Esophagus (tissue), 2 donors: ENCODE results near the gene ORAI2. TPM values are rescaled to one million over a fixed set of nuclear protein-coding genes. Genes with fewer than 3 reads are reported as not detected.

Experiments
- H3K27ac ChIP-seq, 2 donors: one replicate each; pipeline ENCODE4 v1.5.1; 2013; ENCODE audit warnings: low read depth in 2 of 2, mild to moderate bottlenecking in 2 of 2, inconsistent platforms in 1 of 2, low read length in 1 of 2, moderate library complexity in 1 of 2
- H3K27me3 ChIP-seq, 2 donors: one replicate each; pipeline ENCODE4 v1.6.1; 2013; ENCODE audit warnings: low read length in 2 of 2, control low read depth in 1 of 2, mild to moderate bottlenecking in 1 of 2; ENCODE audit not compliant: insufficient read depth in 2 of 2, control insufficient read depth in 1 of 2
- H3K36me3 ChIP-seq, 2 donors: one replicate each; pipeline ENCODE4 v1.6.1; 2013; ENCODE audit warnings: low read length in 1 of 2; ENCODE audit not compliant: control insufficient read depth in 2 of 2, insufficient read depth in 2 of 2
- H3K4me1 ChIP-seq, 2 donors: one replicate each; pipeline ENCODE4 v1.6.1; 2013; ENCODE audit warnings: low read length in 1 of 2; ENCODE audit not compliant: control insufficient read depth in 2 of 2, insufficient read depth in 2 of 2
- H3K4me3 ChIP-seq, 2 donors: one replicate each; pipeline ENCODE4 v1.5.1; 2013; ENCODE audit warnings: low read length in 2 of 2, mild to moderate bottlenecking in 2 of 2, low read depth in 1 of 2, moderate library complexity in 1 of 2
- H3K9me3 ChIP-seq, 2 donors: one replicate each; pipeline ENCODE4 v1.6.1; 2013; ENCODE audit warnings: mild to moderate bottlenecking in 2 of 2, low read depth in 1 of 2, low read length in 1 of 2, moderate library complexity in 1 of 2; ENCODE audit not compliant: control insufficient read depth in 2 of 2, insufficient read depth in 1 of 2
- whole genome bisulfite sequencing, 2 donors: extraction: QIAGEN DNeasy Blood & Tissue Kit; methylation state at CpG; one replicate each; pipeline ENCODE4 v1.1.7; 2013; 5-methylcytosine and 5-hydroxymethylcytosine counted together
- polyA plus RNA-seq, 2 donors: library from polyadenylated mRNA; stranded (reverse); fragments of 200-250 nt; gene quantifications; one replicate each; pipeline ENCODE4 v1.2.3, GENCODE V29; 2013
- donor health status: healthy with polysubstance abuse.
- donor health status: Bipolar disorder and iron deficiency.

Gene ORAI2
- polyA plus RNA-seq, 2 donors = 0.71 to 1.4 TPM

DNA sequence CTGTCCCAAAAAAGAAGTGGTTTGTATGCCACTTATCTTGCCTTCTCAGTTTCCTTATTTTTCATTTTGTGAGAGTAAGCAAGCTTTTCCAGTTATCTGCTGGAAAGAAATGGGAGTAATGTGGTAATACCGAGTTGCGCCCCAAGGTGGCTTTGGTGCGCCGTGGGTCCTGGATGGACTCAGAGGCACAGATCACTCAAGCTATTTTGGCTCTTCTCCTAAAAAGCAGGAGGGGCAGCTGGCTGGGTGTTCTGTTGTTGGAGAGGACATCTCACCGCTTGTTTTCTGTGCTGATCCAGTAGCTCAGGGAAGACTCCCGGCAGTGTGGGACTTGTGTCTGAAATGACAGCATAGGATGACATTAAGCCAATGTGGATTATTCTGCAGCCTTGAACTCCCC is 20.8 kb upstream of the ORAI2 start:
- H3K36me3 ChIP-seq = peaks cover 0 to 22% of the 10 kb centered on the region in 2 donors
- H3K4me1 ChIP-seq = no peaks in the 10 kb centered on the region
- no peaks in the 10 kb centered on the region for H3K27me3 ChIP-seq
- H3K27ac ChIP-seq = no peak overlapping the region
- 38 to 55% methylated on average over 6 of the region's 6 CpGs for WGBS, 2 donors
- H3K9me3 ChIP-seq = peaks cover 0 to 3% of the 10 kb centered on the region in 2 donors
- H3K4me3 ChIP-seq = no peak overlapping the region

DNA sequence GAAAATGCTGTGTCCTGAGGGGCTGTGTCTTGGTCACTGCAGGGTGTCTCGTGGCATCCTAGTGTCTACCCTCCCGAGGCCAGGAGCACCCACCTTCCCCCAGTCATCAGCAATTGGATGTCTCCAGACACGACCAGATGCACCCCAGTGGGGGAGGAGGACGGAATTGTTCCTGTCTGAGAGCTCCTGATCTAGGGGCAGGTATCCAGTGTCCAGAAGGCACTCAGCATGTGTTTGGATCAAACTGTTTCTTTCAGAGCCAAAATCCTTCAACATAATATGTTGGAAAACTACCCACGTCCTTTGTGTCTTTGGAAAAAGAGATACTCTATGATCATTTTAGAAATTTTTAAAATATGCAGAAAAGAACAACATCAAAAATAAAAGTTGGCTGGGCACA is 20.3 kb upstream of the ORAI2 start:
- Histone ChIP-seq H3K36me3 (peaks cover 0 to 17% of the 10 kb centered on the region in 2 donors), H3K9me3 (peaks cover 0 to 3% of the 10 kb centered on the region in 2 donors)

DNA sequence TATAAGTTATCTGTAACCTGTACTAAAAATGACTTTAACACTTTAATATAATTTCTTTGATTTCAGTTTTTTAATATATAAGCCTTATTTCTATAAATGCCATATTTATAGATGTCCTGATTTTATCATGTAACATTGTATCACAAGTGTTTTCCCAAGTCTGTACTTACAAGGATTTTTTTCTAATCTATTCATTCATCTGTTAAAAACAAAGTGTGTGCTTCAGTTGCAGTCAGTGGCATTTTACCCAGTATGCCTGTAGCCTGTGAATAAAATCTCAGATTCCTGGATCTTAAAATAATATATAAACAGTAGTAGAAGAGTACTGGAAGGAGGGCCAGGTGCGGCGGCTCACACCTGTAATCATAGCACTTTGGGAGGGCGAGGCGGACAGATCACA is 19.8 kb upstream of the ORAI2 start:
- Histone ChIP-seq H3K4me1 (no peaks in the 10 kb centered on the region), H3K9me3 (peaks cover 0 to 3% of the 10 kb centered on the region in 2 donors), H3K36me3 (peaks cover 0 to 11% of the 10 kb centered on the region in 2 donors), H3K4me3 (no peak overlapping the region), H3K27me3 (no peaks in the 10 kb centered on the region), H3K27ac (no peak overlapping the region)
- 97 to 98% methylated on average over 4 of the region's 4 CpGs for WGBS, 2 donors

More for the DNA sequence above, 20.3 kb upstream of the ORAI2 start:
- no peaks in the 10 kb centered on the region for H3K4me1 ChIP-seq
- H3K27ac ChIP-seq = no peak overlapping the region
- 74 to 84% methylated on average over 5 of the region's 5 CpGs for WGBS, 2 donors
- no peaks in the 10 kb centered on the region for H3K27me3 ChIP-seq
- no peak overlapping the region for H3K4me3 ChIP-seq

DNA sequence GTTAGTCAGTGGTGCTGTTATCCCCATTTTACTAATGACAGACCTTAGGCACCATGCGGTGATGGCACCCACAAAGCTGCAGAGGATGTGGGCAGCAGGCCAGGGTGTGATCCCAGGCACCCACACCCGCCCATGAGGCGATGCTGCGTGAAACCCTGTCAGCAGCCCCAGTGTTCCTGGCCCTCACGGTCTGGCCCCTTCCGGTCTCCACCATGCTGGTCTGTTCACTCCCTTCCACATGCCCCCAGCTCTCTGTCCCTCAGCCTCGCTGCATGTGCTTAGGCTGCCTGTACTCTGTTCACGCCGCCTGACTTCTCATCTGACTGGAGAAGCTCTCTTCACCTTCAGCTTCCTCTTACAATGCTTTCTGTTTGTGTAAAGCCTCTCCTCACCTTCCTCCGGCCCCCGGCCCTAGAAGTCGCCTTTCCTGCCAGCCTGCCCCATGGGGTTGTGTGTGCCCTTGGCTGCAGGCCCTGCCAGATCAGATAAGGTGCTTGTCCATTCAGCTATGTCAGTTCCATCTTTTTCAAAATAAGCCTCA is 17.6 kb upstream of the ORAI2 start:
- no peaks in the 10 kb centered on the region for H3K9me3 ChIP-seq
- H3K4me1 ChIP-seq = no peaks in the 10 kb centered on the region
- H3K27ac ChIP-seq = no peak overlapping the region
- no peak overlapping the region for H3K4me3 ChIP-seq
- 75 to 76% methylated on average over 12 of the region's 12 CpGs for WGBS, 2 donors
- no peaks in the 10 kb centered on the region for H3K27me3 ChIP-seq
- H3K36me3 ChIP-seq = peaks cover 0 to 11% of the 10 kb centered on the region in 2 donors

DNA sequence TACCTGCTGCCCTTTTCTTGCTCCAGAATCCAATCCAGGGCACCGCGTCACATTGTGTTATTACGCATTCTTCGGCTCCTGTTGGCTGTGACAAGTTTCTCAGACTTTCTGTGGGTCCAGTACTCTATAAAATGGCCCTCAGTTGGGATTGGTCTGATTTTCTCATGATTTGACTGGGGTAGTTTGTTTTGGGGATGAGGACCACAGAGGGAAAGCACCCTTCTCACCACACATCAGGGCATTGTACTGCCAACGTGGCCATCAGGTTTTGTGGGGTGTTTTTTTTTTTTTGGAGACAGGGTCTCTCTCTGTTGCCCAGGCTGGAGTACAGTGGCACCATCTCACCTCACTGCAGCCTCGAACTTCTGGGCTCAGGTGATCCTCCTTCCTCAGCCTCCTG is 17.0 kb upstream of the ORAI2 start:
- 86 to 94% methylated on average over 6 of the region's 6 CpGs for WGBS, 2 donors

DNA sequence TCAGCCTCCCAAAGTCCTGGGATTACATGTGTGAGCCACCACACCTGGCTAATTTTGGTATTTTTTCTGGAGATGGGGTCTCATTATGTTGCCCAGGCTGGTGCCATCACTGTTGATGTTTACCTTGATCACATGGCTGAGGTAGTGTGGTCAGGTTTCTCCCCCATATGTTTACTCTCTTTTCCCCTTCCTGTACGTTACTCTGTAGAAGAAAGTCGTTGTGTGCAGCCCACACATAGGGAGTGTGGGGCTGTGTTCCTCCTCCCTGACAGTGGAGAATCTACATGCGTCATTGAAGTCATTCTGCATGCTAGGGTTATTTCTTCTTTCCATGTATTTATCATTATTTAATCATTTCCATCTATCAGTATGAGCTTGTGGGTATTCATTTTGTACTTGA is 16.3 kb upstream of the ORAI2 start:
- Histone ChIP-seq H3K9me3 (no peaks in the 10 kb centered on the region), H3K4me3 (no peak overlapping the region), H3K4me1 (no peaks in the 10 kb centered on the region), H3K27ac (no peak overlapping the region), H3K27me3 (no peaks in the 10 kb centered on the region), H3K36me3 (peaks cover 0 to 11% of the 10 kb centered on the region in 2 donors)
- WGBS, 2 donors = 65 to 86% methylated on average over 3 of the region's 3 CpGs

More for the DNA sequence above, 17.0 kb upstream of the ORAI2 start:
- no peak overlapping the region for H3K27ac ChIP-seq
- H3K9me3 ChIP-seq = no peaks in the 10 kb centered on the region
- H3K4me1 ChIP-seq = no peaks in the 10 kb centered on the region
- no peak overlapping the region for H3K4me3 ChIP-seq
- H3K36me3 ChIP-seq = peaks cover 0 to 11% of the 10 kb centered on the region in 2 donors
- no peaks in the 10 kb centered on the region for H3K27me3 ChIP-seq

DNA sequence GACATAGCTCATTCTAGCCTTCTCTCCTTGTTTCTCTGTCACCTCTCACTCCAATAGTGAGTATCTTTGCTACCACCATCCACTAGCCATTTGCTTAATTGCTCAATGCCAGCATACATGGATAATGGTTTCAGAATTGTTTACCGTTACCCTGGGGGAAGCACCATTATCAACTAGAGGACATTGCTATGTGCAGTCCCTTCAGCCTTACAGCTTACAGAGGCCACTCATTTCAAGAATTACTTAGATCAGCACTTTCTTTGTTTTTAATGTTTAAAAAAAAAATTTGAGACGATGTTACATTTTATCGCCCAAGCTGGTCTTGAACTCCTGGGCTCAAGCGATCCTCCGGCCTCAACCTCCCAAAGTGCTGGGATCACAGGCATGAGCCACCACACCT is 14.8 kb upstream of the ORAI2 start:
- 92% methylated on average over 5 of the region's 5 CpGs for WGBS, 2 donors
- no peaks in the 10 kb centered on the region for H3K4me1 ChIP-seq
- H3K36me3 ChIP-seq = peaks cover 0 to 7% of the 10 kb centered on the region in 2 donors
- no peaks in the 10 kb centered on the region for H3K27me3 ChIP-seq
- no peak overlapping the region for H3K27ac ChIP-seq
- H3K4me3 ChIP-seq = no peak overlapping the region
- no peaks in the 10 kb centered on the region for H3K9me3 ChIP-seq

DNA sequence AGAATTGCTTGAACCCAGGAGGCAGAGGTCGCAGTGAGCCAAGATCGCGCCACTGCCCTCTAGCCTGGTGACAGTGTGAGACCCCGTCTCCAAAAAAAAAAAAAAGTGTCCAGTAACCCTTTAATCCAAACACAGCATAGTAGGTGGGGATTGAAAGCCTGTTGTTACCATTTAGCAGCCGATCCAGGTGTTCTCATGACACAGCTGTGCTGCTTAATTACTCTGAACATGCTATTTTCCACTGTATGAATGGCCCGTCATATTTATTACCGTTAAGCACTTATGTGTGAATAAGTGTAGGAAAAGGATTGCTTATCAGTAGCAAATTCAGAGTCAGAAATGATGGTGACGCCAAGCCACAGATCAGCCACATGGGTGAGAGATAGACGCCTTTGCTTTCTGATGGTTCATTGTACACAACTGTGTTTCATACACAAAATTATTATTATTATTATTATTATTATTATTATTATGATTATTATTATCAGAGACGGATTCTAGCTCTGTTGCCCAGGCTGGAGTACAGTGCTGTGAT is 11.6 kb upstream of the ORAI2 start:
- no peak overlapping the region for H3K27ac ChIP-seq
- H3K27me3 ChIP-seq = no peaks in the 10 kb centered on the region
- H3K9me3 ChIP-seq = no peaks in the 10 kb centered on the region
- H3K4me1 ChIP-seq = peaks cover 0 to 3% of the 10 kb centered on the region in 2 donors
- 89 to 92% methylated on average over 10 of the region's 10 CpGs for WGBS, 2 donors
- H3K4me3 ChIP-seq = no peak overlapping the region
- H3K36me3 ChIP-seq = peaks cover 8 to 22% of the 10 kb centered on the region in 2 donors

DNA sequence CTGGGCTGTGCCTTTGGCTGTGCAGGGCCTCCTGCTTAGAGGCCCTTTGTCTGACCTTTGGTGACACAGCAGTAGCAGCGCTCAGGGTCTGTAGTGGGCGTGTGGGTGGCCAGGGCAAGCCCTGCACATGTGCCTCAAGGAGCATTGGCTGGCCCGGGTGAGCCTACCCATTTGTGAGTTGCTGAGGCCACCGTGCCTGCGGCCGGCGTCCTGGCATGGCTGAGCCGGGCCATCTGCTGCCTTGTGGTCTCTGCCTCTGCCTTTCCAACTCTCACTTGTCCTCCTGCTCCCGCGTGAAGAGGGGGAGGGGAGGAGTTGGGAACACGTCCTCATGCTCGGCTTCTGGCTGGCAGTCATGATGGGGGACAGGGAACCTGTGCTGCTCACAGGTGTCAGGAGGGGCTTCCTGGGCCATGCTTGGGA is 9.2 kb upstream of the ORAI2 start:
- peaks cover 8 to 26% of the 10 kb centered on the region in 2 donors for H3K36me3 ChIP-seq
- WGBS, 2 donors = 74 to 81% methylated on average over 9 to 12 of the region's 12 CpGs

DNA sequence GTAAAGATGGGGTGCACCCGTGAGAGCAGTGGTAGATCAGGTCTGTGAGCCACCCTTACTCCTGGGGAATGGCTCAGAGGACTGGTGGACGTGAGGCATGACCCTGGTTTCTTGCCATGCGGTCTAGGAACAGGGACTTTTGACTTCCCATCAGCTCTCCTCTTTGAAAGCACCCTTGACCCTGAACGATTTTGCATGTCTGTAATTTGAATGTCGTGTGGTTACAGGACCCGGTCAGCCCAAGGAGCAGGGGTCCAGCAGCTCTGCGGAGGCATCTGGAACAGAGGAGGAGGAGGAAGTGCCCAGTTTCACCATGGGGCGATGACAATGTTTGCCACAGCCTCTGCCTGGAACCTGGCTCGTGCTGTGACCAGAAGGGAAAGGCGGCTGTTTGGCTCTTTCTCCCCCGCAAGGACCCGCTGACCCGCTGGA is 8.6 kb upstream of the ORAI2 start:
- Histone ChIP-seq H3K36me3 (peaks cover 8 to 26% of the 10 kb centered on the region in 2 donors), H3K27me3 (no peaks in the 10 kb centered on the region), H3K9me3 (no peaks in the 10 kb centered on the region), H3K4me3 (no peak overlapping the region), H3K4me1 (peaks cover 0 to 3% of the 10 kb centered on the region in 2 donors), H3K27ac (no peak overlapping the region)
- 76 to 83% methylated on average over 13 of the region's 13 CpGs for WGBS, 2 donors

More for the DNA sequence above, 9.2 kb upstream of the ORAI2 start:
- peaks cover 0 to 3% of the 10 kb centered on the region in 2 donors for H3K4me1 ChIP-seq
- H3K27ac ChIP-seq = no peak overlapping the region
- no peak overlapping the region for H3K4me3 ChIP-seq
- H3K27me3 ChIP-seq = no peaks in the 10 kb centered on the region
- no peaks in the 10 kb centered on the region for H3K9me3 ChIP-seq
